Kidney epithelial cell (primary cell): ENCODE measurements around the gene L3MBTL4. TPM values are rescaled to one million over a fixed set of nuclear protein-coding genes. Genes with fewer than 3 reads are reported as not detected.

ENCODE experiments used
- DNase-seq: peaks from one replicate; pipeline ENCODE4 v3.0.0-alpha.2; 2010; ENCODE audit warnings: low read depth
- H3K27me3 ChIP-seq: 2 replicates; pipeline ENCODE4 v1.6.0; 2011; ENCODE audit warnings: low read length; ENCODE audit not compliant: control insufficient read depth, insufficient read depth
- H3K36me3 ChIP-seq: 2 replicates; pipeline ENCODE4 v1.5.1; 2011; ENCODE audit warnings: low read length; ENCODE audit not compliant: control insufficient read depth, insufficient read depth
- H3K4me3 ChIP-seq: 2 replicates; pipeline ENCODE4 v1.5.1; 2011; ENCODE audit warnings: low read depth, mild to moderate bottlenecking, control low read depth, low read length
- CTCF ChIP-seq: IDR thresholded peaks from 2 replicates; pipeline ENCODE4 v1.5.1; 2011; ENCODE audit warnings: mild to moderate bottlenecking, moderate library complexity, low read length, control low read depth, inconsistent platforms; ENCODE audit not compliant: insufficient read depth, poor library complexity, severe bottlenecking
- total RNA-seq: library from RNA; depleted of rRNA; stranded (reverse); fragments of >200 nt; gene quantifications from 2 replicates; pipeline ENCODE4 v1.2.3, GENCODE V29; 2015

L3MBTL4 gene
- total RNA-seq, 1 donor from 2014 or later: 9.8 TPM

GRCh38 chr18:6289843-6290242 lies 124.9 kb downstream of the L3MBTL4 start:
- Histone ChIP-seq H3K36me3 (no peaks in the 10 kb centered on the region), H3K27me3 (no peaks in the 10 kb centered on the region), H3K4me3 (no peak overlapping the region)
- no peak for TF ChIP-seq CTCF
- no peak for DNase-seq

DNA sequence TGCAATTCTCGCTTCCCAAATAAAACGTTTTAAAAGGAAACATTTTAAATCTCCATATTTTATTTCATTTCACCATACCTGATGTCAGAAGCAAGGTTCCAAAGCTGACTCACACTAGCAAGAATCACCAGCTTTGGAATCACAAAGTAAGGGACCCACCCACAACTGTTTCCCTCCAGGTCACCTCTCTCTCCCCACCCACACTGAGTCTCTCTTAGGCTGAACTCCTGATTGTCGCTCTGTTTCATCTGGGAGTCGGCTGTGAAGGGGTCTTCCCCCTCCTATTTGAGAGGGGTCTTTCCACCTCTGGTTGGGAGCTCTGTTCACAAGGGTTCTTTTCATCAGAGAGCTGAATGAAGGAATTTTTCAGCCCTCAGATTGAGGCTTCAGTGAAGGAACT lies 128.1 kb downstream of the L3MBTL4 start:
- H3K36me3 ChIP-seq: no peaks in the 10 kb centered on the region
- H3K4me3 ChIP-seq: no peak overlapping the region
- no peak for DNase-seq
- no peaks in the 10 kb centered on the region for H3K27me3 ChIP-seq
- no peak for TF ChIP-seq CTCF

- H3K36me3 ChIP-seq: no peaks in the 10 kb centered on the region
- H3K27me3 ChIP-seq: no peaks in the 10 kb centered on the region
- DNase-seq: no peak
- TF ChIP-seq CTCF: no peak
- no peak overlapping the region for H3K4me3 ChIP-seq
Measured at GRCh38 chr18:6284761-6285160, 129.9 kb downstream of the L3MBTL4 start.

DNA sequence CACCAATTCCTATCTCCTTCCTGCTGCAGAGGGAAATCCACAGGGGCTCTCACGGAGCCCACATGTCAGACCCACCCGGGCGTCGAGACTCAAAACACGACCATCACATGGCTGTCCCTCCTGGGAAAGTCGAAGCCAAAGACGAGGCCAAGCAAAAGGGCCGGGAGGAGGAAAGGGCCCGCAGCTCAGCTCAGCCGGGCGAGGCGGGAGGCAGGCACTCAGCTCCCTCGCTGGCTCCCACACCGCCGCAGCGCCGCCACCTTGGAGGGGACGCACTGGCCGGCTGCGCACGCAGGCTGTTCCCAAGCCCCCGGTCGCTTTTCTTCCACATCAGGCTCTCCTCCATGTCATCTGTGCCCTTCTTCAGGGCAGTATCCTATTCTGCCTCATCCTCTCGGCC lies 130.4 kb downstream of the L3MBTL4 start:
- TF ChIP-seq CTCF: no peak
- no peak for DNase-seq
- H3K27me3 ChIP-seq: no peaks in the 10 kb centered on the region
- H3K36me3 ChIP-seq: no peaks in the 10 kb centered on the region
- H3K4me3 ChIP-seq: no peak overlapping the region

DNA sequence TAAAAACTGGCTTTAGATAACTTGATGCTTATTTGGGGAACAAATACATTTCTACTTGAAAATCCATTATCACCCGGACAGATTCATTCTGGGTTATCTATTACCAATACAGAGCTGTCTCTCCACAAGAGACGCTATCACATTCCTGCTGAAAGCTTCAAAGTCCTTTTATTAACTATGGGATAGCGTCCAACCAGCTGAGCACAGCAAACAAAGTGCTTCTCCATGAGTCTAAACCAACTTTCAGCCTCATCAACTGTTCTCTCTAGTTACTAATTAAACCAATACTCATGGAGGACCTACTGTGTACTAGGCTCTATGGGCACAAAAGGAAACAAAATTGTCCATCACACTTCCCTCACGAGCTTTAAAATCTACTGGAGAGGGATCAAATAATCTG lies 132.8 kb downstream of the L3MBTL4 start:
- Histone ChIP-seq H3K36me3 (no peaks in the 10 kb centered on the region), H3K4me3 (no peak overlapping the region), H3K27me3 (no peaks in the 10 kb centered on the region)
- no peak for TF ChIP-seq CTCF
- no peak for DNase-seq

DNA sequence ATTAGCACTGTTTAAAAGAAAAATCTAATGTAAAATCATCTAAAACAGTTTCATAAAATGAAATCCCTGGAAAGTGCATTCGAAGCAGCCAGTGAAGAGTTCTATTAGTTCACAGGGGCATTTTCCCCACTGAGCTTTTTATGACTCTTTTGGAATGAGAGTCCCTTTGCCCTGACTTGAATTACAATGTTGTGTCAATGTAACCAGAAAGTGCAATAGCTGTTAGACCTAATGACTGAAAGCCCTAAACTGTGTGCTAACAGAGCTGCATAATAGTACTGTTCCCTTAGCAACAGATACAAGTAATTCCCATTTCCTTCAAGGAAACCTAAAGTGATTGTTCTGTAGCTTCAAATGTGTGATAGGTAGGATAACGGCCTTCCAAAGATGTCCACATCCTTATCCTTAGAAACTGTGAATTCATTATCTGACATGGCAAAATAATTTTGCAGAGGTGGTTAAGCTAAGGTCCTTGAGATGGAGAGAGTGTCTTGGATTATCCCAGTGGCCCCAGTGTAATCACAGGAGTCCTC lies 134.4 kb downstream of the L3MBTL4 start:
- H3K4me3 ChIP-seq: no peak overlapping the region
- H3K27me3 ChIP-seq: no peaks in the 10 kb centered on the region
- no peak for TF ChIP-seq CTCF
- no peak for DNase-seq
- no peaks in the 10 kb centered on the region for H3K36me3 ChIP-seq
